HG03558 (cell line): ENCODE measurements around the gene MC1R.
"Not testable (repeated sequence)": the region's sequence is repeated elsewhere in the genome, so short reads cannot be mapped to it uniquely, and the experiment has no call there.

Experiments used
- ATAC-seq: cut with Tn5 transposase; IDR thresholded peaks from one replicate; pipeline ENCODE4 v1.9.1; 2021; ENCODE audit warnings: moderate number of reproducible peaks; ENCODE audit not compliant: unreplicated experiment; ENCODE audit errors: extremely low read depth

Gene MC1R

DNA sequence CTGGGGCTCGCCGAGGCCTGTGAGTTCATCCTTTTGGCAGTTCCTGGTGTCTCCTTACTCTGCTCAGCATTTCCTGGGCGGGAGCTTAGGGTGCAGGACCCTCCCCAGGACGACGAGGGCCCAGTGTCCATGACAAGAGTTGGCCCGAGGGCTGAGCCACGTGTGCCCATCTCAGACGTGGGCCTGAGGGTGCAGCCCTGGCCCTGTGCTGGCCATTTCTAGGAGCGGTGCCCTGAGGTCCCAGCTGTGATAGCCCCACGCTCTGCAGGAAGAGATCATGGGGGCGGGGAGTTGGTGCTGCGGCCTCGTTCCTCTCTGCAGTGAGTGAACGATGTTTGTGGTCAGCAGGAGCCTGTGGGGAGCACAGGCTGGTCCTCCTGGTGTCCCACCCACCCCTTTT lies 6.0 kb upstream of the MC1R start:
- no peak for ATAC-seq

DNA sequence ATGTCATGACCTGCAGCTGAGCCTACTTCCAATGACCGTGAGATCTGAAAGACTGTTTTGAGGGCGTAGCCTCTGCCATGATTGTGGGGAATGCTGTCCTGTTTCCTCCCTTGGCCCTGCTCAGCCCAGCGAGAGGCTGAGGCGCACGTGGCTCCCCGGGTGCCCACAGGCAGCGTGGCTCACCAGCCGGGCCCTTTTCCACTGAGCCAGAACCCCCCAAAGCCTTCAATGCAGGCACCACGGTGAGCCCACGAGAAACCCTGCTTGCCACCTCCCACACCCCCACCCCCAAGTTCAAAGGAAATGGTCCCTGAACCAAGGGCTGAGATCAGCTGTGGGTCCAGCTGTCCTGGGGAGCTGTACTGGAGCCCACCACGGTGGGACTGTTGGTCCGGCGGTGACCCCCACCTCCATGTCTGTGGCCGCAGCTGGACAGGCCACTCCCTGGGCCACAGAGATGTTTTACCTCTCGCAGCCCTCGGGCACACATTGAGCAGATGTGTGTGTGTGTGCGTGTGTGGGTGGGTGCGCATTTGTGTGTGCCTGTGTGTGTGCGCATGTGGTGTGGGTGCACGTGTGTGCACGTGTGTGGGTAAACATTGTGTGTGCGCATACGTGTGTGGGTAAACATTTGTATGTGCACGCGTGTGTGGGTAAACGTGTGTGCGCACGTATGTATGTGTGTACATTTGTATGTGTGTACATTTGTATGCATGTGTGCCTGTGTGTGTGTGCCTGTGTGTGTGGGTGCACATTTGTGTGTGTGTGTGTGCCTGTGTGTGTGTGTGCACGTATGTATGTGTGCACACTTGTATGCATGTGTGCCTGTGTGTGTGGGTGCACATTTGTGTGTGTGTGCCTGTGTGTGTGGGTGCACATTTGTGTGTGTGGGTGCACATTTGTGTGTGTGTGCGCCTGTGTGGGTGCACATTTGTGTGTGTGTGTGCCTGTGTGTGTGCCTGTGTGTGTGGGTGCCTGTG lies 5.0 kb upstream of the MC1R start:
- ATAC-seq, result no peak

DNA sequence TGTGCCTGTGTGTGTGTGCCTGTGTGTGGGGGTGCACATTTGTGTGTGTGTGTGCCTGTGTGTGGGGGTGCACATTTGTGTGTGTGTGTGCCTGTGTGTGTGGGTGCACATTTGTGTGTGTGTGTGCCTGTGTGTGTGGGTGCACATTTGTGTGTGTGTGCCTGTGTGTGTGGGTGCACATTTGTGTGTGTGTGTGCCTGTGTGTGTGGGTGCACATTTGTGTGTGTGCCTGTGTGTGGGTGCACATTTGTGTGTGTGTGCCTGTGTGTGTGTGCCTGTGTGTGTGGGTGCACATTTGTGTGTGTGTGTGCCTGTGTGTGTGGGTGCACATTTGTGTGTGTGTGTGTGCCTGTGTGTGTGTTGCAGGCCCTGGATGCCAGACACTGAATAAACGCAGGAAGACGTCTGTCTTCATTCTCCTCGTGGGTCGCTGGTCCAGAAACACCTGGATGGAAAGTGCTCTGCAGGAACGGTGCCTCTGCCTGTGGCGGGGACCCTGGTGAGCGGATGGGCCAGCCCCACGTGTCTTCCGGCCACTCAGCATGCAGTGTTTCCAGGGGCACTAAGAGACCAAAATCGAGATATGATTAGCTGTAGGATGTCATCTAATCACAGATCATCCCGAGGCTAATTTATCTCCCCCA lies 3.9 kb upstream of the MC1R start:
- not testable (repeated sequence) for ATAC-seq

DNA sequence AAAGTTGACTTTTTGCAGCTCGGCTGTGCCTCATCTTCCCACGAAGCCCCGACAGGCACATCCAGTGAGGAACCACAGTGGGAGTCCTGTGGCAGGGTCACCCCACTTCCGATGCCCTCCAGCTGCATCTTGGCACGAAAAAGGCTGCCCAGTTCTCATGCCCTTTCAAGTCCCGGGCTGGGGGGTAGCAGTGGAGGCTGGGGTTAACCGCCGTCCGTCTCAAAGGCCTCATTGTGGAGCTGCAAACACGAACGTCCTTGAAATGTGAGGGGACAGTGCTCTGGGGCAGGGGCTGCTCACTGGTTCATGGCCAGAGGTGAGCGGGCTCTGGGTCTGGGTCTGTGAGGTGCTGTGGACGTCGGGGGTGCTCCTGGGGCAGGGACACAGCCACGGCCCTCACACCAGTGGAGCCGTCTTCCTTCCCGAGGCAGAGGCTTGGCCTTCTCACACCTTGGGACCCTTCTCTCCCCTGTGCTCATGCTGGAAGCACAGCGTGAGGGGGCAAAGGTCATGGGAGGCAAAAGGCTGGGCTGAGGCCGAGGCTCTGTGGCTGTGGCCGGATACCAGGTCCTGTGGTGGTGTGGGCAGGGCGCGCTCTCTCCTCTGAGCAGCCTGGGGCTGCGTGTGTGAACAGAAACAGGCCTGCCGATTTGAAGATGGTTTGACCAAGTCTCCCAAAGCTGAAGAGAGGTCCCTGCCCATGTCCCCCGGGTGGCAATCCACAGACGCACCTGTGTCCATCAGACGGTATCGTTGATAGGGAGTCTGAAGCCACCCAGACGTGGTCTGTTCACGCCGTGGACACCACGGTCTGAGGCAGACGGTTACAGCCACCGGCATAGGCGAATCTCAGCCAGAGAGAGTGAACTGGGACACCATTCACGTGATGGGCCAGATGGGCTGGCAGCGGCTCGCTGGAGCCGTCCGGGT lies 3.1 kb upstream of the MC1R start:
- no peak for ATAC-seq

DNA sequence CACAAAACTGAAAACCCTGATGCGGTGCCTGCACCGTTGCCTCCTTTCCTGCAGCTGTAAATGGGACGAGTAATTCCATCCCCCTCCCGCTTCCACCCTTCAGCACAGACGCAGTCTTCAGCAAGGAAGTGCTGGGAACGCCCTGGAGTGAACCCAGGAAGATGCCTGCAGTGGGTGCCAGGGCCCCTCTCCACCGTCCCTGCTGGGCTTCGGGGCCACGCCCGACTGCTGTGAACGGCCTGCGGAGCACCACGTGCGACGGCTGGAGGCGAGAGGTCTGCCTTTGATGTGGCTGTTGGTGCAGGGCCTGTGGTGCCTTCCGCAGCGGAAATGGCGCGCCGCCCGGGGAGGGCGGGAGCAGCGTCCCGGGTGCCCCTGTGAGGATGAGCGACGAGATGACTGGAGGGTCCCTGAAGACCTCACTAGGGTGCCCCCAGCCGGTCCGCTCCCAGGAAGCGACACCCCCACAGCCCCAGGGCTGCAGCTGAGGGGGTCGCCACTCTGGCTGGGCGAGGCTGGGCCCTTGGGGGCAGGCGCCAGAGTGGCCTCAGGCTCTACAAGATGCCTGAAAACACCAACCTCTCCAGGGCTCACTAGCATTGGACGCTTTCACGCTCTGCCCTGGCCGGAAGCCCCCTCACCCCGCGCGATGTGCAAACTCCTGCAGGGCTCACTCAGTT lies 749 bp upstream of the MC1R start:
- ATAC-seq, result no peak

DNA sequence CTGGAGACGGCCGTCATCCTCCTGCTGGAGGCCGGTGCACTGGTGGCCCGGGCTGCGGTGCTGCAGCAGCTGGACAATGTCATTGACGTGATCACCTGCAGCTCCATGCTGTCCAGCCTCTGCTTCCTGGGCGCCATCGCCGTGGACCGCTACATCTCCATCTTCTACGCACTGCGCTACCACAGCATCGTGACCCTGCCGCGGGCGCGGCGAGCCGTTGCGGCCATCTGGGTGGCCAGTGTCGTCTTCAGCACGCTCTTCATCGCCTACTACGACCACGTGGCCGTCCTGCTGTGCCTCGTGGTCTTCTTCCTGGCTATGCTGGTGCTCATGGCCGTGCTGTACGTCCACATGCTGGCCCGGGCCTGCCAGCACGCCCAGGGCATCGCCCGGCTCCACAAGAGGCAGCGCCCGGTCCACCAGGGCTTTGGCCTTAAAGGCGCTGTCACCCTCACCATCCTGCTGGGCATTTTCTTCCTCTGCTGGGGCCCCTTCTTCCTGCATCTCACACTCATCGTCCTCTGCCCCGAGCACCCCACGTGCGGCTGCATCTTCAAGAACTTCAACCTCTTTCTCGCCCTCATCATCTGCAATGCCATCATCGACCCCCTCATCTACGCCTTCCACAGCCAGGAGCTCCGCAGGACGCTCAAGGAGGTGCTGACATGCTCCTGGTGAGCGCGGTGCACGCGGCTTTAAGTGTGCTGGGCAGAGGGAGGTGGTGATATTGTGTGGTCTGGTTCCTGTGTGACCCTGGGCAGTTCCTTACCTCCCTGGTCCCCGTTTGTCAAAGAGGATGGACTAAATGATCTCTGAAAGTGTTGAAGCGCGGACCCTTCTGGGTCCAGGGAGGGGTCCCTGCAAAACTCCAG lies 1.1 kb downstream of the MC1R start:
- no peak for ATAC-seq

DNA sequence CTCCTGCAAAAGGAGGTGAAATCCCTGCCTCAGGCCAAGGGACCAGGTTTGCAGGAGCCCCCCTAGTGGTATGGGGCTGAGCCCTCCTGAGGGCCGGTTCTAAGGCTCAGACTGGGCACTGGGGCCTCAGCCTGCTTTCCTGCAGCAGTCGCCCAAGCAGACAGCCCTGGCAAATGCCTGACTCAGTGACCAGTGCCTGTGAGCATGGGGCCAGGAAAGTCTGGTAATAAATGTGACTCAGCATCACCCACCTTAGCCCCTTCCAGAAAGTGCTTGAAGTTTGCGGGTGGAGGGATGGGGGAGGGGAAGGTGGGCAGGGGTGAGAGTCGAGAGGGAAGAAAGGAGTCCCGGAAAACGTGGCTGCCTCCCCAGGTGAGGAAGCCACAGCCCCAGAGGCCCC lies 2.1 kb downstream of the MC1R start:
- ATAC-seq, result no peak

DNA sequence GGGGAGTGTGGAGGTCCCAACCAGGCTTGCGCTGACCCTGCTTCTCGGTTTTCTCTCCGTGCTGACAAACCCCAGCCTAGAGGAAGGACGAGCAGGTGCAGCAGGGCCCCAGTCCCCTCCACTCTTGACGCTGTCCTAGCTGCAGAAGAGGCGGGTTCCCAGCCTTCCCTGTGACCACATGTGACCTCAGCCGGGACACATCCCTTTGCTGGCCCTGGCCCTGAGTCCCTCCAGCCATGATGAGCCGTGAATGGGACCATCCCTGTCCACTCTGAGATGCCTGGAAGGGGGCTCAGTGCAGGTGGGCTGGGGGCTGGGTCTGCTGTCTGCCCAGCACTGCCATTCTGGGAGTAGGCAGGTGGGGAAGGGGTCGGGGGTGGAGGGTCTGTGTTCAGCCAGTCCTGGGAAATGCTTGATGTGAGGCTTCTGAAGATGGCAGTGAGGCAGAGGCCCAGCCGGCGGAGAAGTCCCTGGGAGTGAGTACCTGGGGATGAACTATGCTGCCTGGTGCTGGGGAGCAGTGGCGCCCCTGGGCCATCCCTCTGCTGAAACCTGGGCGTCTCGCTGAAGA lies 2.6 kb downstream of the MC1R start:
- no peak for ATAC-seq

DNA sequence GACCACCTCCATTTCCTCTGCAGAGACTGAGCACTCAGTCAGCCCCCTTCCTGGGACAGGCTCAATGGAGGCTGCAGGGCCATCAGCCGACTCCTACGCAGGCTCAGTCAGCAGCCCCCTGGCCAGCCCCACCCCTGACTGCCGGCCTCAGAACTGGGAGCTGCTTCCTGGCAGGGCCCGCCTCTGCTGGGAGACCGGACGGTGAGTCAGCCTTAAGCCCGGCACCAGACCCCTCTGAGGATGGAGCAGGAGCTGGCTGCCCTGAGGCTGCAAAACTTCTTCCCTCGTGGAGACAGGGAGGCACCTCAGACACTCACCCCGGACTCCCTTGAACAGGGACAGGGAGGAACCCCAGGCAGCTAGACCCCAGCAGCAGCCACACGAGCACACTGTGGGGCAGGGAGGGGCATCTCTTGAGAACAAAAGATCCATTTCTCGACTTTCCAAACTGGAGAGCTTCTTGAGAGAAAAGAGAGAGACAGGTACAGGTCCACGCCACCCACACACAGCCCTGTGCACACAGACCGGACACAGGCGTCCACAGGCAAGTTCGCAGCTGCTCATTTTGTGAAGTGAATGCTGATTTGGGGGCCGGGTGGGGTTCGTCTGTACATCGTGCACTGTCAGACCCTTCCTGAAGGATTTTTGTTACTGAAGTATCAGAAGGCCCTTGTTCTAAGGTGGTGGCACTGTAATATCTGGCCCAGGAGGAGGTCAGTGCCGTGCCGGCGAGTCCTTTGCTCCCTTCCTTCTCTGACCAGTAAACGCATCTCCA lies 3.2 kb downstream of the MC1R start:
- no peak for ATAC-seq

DNA sequence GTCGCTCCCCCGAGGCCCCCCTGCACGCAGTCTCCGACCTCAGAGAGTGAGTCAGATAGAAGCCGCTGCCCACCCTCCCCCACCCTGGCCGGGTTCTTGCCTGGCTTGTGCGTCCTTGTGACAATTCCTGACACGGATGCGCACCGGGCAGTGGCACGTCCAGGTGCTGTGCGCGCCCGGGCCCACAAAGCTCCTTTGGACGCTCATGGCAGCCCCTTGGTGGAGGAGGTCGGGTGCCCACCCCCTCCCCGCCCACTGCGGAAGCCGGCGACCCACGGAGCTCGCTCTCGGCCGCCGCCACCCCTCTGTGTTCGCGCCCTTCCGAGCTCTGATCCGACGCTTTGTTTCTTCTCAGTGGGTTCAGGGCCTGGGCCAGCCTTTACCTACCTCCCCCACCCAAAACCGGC lies 3.8 kb downstream of the MC1R start:
- ATAC-seq, result no peak

DNA sequence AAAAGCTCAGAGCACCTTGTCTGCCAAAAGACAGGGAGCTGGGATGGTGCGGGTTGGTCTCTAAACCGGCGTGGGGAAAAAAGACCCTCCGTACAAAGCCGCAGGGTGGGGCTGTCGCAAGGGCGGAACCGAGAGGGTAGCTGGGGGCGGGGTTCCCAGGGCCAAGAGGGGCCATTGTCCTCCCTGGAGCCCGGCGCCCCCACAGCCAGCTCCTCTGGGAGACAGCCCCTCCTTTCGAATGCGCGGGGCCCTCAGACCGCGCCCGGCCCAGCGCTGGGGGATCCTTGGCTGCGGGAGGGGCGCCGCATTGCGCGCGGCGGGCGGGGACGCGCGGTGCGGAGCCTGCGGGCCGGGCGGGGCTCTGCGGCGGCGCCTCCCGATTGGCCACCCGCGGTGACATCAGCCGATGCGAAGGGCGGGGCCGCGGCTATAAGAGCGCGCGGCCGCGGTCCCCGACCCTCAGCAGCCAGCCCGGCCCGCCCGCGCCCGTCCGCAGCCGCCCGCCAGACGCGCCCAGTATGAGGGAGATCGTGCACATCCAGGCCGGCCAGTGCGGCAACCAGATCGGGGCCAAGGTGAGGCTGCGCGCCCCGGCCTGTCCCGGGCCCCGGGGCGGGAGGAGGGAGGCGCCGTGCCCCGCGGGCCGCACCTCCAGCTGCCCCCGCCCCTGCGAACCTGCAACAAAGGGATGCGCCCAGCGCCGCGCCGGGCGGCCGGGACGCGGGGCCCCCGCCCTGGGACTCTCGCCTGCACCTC lies 4.4 kb downstream of the MC1R start, which contains the start of gene TUBB3:
Gene TUBB3 (plus strand): TSS at position 459 of the 756 bp plus-strand sequence. CDS start 60 bp downstream, at position 519.
- no peak for ATAC-seq

DNA sequence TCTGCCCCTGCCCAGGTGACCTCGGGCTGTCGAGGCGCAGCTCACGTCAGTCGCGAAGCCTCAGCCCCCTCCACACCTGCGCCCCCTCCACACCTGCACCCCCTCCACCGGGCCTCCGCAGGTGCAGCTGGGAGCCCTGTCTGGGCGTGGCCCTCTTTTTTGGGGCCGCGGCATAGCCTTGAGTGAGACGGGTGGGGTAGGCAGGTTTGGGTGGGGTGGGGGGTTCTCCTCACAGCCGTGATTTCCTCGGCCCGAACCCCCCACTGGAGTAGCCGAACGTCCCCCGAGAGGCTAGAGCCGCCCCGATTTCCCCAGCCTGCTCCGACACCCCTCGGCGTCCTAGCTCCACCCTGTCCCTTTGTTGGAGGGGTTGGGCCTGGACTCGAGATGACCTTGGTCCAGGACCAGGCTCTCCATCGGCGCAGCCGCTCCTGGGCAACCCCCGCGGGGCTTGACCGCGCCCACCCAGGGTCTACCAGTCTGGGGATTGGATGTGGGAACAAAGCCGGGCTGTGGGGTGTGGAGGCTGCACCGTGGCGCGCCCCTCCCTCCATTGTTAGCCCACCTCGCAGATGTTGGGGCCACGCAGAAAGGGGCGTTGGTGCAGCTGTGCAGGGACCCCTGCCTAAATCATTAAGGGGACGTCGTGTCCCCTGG lies 5.1 kb downstream of the MC1R start:
- ATAC-seq, result no peak

DNA sequence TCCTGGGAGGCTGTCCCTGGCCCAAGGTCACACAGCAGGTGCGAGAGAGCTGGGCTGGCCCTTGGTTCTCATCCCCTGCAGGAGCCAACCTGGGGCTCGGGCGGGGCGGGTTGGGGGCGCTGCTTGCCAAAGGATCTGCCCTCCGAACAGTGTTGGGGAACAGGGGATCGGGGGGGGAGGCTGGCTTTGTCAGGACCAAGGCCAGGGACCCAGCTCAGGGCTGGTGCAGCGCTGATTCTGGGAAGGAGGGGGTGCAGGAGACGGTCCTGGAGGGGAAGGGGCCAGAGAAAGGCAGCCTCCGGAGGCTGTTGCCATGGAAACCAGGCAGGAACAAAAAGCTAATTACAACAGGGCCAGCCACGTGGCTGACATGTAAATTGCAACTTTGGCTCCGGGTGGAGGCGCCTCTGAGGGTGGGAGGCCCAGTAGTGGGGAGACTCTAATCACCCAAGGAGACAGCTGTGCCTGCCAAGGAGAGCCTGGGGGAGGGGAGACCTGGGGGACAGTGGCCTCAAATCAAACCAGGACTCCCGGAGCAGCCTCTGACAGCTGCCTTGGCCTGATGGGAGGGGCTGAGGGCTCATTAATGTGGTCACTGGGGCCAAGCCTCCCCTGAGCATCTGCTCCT lies 5.7 kb downstream of the MC1R start:
- ATAC-seq, result no peak

DNA sequence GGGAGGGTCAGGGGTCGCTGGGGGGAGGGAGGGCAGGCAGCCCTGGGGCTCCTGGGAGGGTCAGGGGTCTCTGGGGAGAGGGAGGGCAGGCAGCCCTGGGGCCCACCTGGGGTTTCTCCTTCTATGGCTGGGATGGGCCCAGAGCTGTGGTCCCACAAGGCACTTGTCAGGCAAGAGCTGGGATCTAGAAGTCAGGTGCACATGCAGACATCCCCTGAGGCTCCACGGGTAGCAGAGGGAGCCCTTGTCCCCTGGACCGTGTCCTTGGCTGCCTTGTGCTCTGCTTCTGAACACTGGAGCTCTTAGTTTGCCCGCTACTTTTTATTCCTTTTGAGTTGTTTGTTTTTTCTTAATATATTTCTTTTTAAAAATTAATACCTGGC lies 6.3 kb downstream of the MC1R start:
- ATAC-seq, result no peak

DNA sequence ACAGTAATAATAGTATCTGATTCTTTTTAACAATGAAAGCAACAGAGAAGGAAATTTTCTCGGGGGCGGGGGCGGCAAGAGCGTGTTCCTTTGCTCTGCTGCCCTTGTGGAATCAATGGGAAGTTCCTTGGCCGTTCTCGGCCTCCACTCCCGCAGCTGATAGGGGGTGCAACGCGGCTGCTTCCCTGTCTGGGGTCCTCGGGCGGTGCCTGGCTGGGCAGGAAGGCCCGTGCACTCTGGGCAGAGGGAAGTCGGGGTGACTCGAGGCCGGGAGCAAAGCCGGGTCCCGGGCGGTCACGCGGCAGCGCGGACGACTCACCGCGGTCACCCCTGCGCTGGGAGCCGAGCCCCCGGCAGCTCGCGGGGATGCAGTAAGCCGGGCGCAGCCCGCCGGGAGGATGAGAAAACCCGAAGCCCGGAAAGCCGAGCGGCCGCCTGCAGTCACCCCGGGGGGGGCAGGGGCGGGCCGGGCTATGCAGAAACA lies 7.0 kb downstream of the MC1R start:
- no peak for ATAC-seq

DNA sequence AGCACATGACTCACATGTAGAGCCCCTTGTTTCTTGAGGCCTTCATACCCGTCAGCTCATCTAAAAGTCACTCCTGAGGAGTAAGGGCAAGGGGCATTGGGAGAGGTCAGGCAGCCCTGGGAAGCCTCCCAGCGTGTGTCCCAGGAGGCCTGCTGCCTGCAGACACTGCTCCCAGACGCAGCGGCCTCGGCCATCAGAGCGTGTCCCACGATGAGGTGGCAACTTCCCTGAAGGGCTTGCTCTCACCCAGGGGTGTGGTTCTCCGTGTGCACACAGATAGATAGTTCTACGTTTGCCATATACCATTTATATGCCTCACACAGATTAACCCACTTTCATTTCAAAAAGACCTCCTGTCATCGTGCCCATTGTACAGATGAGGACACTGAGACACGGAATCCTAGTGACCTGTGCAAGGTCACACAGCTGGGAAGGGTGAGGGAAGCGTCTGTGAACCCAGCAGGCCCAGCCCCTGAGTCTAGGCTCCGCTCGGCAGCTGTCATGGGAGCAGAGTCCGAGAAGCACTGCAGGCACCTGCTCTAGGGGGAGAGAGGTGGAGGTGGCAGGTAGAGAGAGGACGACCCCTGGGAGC lies 12.7 kb downstream of the MC1R start:
- ATAC-seq, result no peak
